Measurements from ENCODE around the gene TREM2.

GRCh38 chr6:41111017-41111416 lies 51.9 kb downstream of the TREM2 start:
- TF ChIP-seq CTCF (IDR thresholded peaks at IDR 0.05; ENCODE audit: low read depth, low read length, poor library complexity, severe bottlenecking) = no peak
- TF ChIP-seq EZH2phosphoT487 (IDR thresholded peaks at IDR 0.05; ENCODE audit: borderline replicate concordance, low read length) = no peak
